CD8-positive, alpha-beta memory T cell (primary cell): ENCODE results near the gene SLC7A4. TPM values are rescaled to one million over a fixed set of nuclear protein-coding genes. Genes with fewer than 3 reads are reported as not detected.

Experiments used
- CTCF ChIA-PET: fragments of 350-600 bp; sonication (Branson Sonifier 250); formaldehyde crosslinking; loops from one replicate; lab custom pipeline; 2021; ENCODE audit warnings: antibody characterized with exemption; lab: Charles Lee
- POLR2A ChIA-PET: fragments of 350-600 bp; sonication (Branson Sonifier 250); formaldehyde crosslinking; loops from one replicate; lab custom pipeline; 2021; ENCODE audit warnings: antibody characterized with exemption; lab: Charles Lee
- DNase-seq, 5 donors: peaks; one replicate each; pipeline versions ENCODE4 v3.0.0 to v3.0.0-alpha.2; 2020 to 2022; ENCODE audit warnings: mixed read lengths in 1 of 5
- H3K27ac ChIP-seq: one replicate; pipeline ENCODE4 v1.7.0; 2013; ENCODE audit warnings: low read depth, mild to moderate bottlenecking, low read length, moderate library complexity
- H3K27me3 ChIP-seq: 2 replicates; pipeline ENCODE4 v1.7.0; 2013; ENCODE audit warnings: low read length, mild to moderate bottlenecking; ENCODE audit not compliant: insufficient read depth, poor library complexity, severe bottlenecking
- H3K36me3 ChIP-seq: 2 replicates; pipeline ENCODE4 v1.7.0; 2013; ENCODE audit warnings: mild to moderate bottlenecking, low read length, moderate library complexity; ENCODE audit not compliant: insufficient read depth
- H3K4me1 ChIP-seq: 2 replicates; pipeline ENCODE4 v1.7.0; 2013; ENCODE audit warnings: mild to moderate bottlenecking, low read length, moderate library complexity; ENCODE audit not compliant: insufficient read depth
- H3K4me3 ChIP-seq: 2 replicates; pipeline ENCODE4 v1.7.0; 2013; ENCODE audit warnings: mild to moderate bottlenecking, low read length
- H3K9me3 ChIP-seq: 2 replicates; pipeline ENCODE4 v1.7.0; 2013; ENCODE audit warnings: mild to moderate bottlenecking, low read length
- H3K27ac Mint-ChIP-seq, 8 donors: one replicate each; pipeline ENCODE4 v1.8.0; 2020 to 2021; ENCODE audit warnings: mixed read lengths in 8 of 8, mild to moderate bottlenecking in 6 of 8, inconsistent platforms in 3 of 8, moderate library complexity in 3 of 8
- H3K27me3 Mint-ChIP-seq, 2 donors: one replicate each; pipeline ENCODE4 v1.8.0; 2020 to 2021; ENCODE audit warnings: mixed read lengths in 2 of 2, mild to moderate bottlenecking in 1 of 2, moderate library complexity in 1 of 2
- H3K36me3 Mint-ChIP-seq, 3 donors: one replicate each; pipeline ENCODE4 v1.8.0; 2020 to 2021; ENCODE audit warnings: mixed read lengths in 3 of 3, inconsistent platforms in 1 of 3, mild to moderate bottlenecking in 1 of 3
- H3K4me1 Mint-ChIP-seq, 3 donors: one replicate each; pipeline ENCODE4 v1.8.0; 2020 to 2021; ENCODE audit warnings: mixed read lengths in 3 of 3, inconsistent platforms in 1 of 3, mild to moderate bottlenecking in 1 of 3
- H3K4me3 Mint-ChIP-seq, 7 donors: one replicate each; pipeline ENCODE4 v1.8.0; 2020 to 2021; ENCODE audit warnings: mixed read lengths in 7 of 7, mild to moderate bottlenecking in 6 of 7, moderate library complexity in 4 of 7, inconsistent platforms in 2 of 7
- H3K9me3 Mint-ChIP-seq, 5 donors: one replicate each; pipeline ENCODE4 v1.8.0; 2020 to 2022; ENCODE audit warnings: mixed read lengths in 5 of 5, mild to moderate bottlenecking in 3 of 5, moderate library complexity in 2 of 5, inconsistent platforms in 1 of 5
- polyA plus RNA-seq: library from polyadenylated mRNA; unstranded; fragments of 300-500 nt; fragmentation: Illumina TruSeq; gene quantifications from one replicate; pipeline ENCODE4 v1.2.3, GENCODE V29; 2021
- total RNA-seq, 2 experiments: library from RNA; stranded (reverse); gene quantifications; one replicate each; pipeline ENCODE4 v1.2.3, GENCODE V29; 2021

Gene SLC7A4
- total and polyA plus RNA-seq, 3 experiments from 2014 or later, result 0.13 to 0.82 (median 0.37) TPM

DNA sequence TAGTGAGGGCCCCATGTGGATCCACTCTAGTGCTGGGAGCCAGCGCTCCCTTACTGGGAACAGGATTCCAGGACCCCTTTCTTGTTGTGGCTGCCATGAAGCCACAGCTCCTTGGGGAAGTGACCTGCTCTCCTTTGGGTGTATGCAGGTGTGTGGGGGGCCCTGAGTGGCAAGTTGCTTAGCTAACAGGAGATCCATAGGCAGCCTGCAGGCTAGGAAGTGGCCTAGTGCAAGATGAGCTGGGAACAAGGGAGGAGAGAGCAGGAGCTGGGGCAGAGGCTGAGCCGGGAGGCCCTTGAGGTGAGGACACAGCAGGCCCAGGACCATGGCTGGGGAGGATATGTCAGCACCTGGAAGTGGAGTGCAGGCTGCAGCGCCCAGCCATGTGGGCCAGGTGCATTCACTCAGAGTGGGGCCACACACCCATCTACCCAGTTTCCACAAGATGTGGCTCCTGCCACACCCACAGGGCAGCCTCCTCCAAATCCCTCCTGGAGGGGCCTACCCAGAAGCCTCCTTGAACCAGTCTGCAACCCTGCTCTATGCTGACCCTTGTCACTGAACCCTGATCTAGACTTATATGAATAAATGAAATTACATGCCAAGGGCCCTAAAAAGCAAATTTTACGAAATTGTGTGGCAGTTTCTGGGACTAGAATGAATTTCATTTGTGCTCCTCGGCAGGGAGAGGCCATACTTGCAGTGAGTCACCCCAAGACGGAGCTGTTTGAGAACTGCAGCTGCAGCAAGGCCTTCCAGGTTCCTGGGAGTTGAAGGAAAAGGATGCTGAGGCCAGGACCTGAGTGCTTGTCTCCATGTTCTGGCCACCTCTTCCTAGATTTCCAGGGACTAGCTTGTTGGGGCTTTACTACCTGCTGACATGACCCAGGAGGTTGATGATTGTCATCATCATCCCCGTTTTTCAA, 33.7 kb downstream of the SLC7A4 start:
- Histone ChIP-seq H3K36me3 (peaks cover 22% of the 10 kb centered on the region), H3K9me3 (no peaks in the 10 kb centered on the region), H3K4me1 (peaks cover 28% of the 10 kb centered on the region), H3K27ac (no peak overlapping the region), H3K27me3 (no peaks in the 10 kb centered on the region), H3K4me3 (no peak overlapping the region)
- Mint-ChIP-seq H3K9me3 (no peaks in the 10 kb centered on the region), H3K27me3 (peaks cover 0 to 3% of the 10 kb centered on the region in 2 donors), H3K4me3 (no peak overlapping the region), H3K36me3 (peaks cover 0 to 74% (median 0%) of the 10 kb centered on the region in 3 donors), H3K27ac (peak overlapping the region in 5 of 8 donors; percentile 43 to 82 (median 65)), H3K4me1 (peaks cover 21 to 52% (median 23%) of the 10 kb centered on the region in 3 donors)
- CTCF ChIA-PET, result no interaction called here
- POLR2A ChIA-PET, result interaction anchor here (1.9 kb wide), 1 partner anchor 17 kb away, joined by 7 read pairs; the partner anchor contains the start of gene LZTR1
- DNase-seq, result no peak

DNA sequence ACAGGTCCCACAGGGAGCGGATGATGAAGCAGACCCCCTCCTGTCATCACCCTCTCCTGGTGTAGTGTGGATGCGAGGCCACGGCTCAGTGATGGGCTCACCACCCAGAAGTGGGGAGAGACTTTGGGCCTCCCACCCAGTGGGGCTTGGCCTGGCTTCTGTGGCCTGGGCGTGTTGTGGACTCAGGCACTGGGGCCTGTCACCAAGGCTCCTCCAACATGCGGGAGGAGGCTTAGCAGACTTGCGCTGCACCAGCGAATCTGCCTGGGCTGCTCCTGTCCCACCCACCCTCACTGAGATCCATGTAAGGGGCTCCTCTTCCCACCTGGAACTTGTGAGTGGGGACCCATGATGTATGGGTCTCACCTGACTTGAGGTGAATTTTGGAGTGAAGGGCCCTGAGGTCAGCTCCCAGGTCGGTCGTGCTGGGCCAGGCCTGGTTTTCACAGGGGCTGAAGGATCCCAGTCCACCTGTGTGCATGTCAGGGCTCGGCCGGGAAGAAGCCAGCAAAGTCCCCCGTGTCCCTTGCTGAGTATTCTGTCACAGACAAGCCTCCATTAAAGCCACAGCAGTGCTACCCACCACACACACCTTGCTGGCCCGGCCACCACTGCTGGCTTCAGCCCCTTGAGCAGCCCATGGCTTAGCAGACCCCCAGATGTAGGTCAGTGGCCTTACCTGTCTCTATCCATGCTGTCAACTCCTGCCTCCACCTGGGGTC, 34.7 kb downstream of the SLC7A4 start:
- Mint-ChIP-seq H3K36me3 (peaks cover 0 to 81% (median 0%) of the 10 kb centered on the region in 3 donors), H3K4me1 (peaks cover 11 to 42% (median 18%) of the 10 kb centered on the region in 3 donors), H3K27me3 (peaks cover 0 to 3% of the 10 kb centered on the region in 2 donors), H3K4me3 (peak overlapping the region in 1 of 7 donors; percentile 51), H3K27ac (peak overlapping the region in 3 of 8 donors; percentile 36 to 76 (median 70)), H3K9me3 (no peaks in the 10 kb centered on the region)
- ChIA-PET POLR2A (interaction anchor here (1.9 kb wide), 1 partner anchor 16 kb away, joined by 7 read pairs; the partner anchor contains the start of gene LZTR1), CTCF (no interaction called here)
- Histone ChIP-seq H3K27ac (no peak overlapping the region), H3K36me3 (peaks cover 22% of the 10 kb centered on the region), H3K4me1 (peaks cover 18% of the 10 kb centered on the region), H3K4me3 (no peak overlapping the region), H3K27me3 (no peaks in the 10 kb centered on the region), H3K9me3 (no peaks in the 10 kb centered on the region)
- no peak for DNase-seq

DNA sequence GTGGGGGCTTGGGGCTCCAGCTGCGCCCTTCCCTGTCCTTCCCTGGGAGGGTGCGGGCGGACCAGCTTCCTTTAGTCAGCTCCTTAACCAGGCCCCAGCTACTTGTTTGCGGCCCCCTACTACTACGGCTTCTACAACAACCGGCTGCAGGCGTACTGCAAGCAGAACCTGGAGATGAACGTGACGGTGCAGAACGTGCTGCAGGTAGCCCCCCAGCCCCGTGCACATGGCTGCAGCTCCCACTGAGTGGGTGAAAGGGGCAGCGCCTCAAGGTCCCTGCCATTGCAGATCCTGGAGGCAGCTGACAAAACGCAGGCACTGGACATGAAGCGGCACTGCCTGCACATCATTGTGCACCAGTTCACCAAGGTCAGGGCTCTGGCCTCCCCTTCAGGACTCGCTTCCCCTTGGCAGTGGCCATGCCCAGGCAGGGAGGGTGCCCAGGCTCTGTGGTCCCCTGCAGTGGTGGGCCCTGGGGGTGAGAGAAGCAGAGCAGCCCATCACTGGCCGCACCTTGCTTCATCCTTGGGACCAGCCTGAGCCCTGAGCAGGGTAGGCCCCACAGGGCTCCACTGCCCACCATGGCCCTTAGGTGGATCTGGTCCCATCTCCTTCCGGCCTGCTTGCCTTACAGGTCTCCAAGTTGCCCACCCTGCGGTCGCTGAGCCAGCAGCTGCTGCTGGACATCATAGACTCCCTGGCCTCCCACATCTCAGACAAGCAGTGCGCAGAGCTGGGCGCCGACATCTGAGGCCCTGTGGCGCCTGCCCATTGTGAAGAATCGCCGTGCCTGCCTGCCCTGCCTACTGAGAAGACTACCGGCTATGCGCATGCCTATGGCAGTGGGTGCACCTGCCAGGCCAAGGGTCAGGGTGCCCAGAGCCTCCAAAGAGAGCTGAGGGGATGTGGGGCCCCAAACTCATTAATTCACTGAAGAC, 35.5 kb downstream of the SLC7A4 start:
- Mint-ChIP-seq H3K9me3 (no peaks in the 10 kb centered on the region), H3K4me3 (peak overlapping the region in 1 of 7 donors; percentile 51), H3K36me3 (peaks cover 0 to 83% (median 0%) of the 10 kb centered on the region in 3 donors), H3K27me3 (peaks cover 0 to 3% of the 10 kb centered on the region in 2 donors), H3K27ac (peak overlapping the region in 3 of 8 donors; percentile 36 to 76 (median 70)), H3K4me1 (peaks cover 9 to 34% (median 14%) of the 10 kb centered on the region in 3 donors)
- POLR2A ChIA-PET, result no interaction called here
- Histone ChIP-seq H3K4me3 (no peak overlapping the region), H3K36me3 (peaks cover 22% of the 10 kb centered on the region), H3K27me3 (no peaks in the 10 kb centered on the region), H3K9me3 (no peaks in the 10 kb centered on the region), H3K27ac (no peak overlapping the region), H3K4me1 (peaks cover 18% of the 10 kb centered on the region)
- no peak for DNase-seq
- CTCF ChIA-PET, result interaction anchor here (0.9 kb wide), 1 partner anchor 15 kb away, joined by 3 read pairs; the partner anchor contains the start of gene LZTR1

DNA sequence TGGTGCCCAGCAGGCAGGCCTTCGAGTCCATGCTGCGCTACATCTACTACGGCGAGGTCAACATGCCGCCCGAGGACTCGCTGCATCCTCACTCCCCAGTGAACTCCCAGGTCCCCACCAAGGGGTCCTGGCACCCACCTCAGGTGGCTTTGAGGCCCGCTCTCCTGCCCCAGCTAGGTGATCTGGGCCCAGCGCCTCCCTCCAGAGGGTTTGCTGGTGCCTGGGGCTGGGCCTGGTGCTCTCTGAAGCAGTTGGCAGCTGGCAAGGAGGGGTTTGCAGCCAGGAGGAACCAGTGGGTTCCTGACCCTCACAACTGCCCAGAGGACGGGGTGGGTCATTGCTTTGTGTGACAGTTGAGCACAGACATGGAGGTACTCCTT, 36.3 kb downstream of the SLC7A4 start:
- Histone ChIP-seq H3K4me1 (peaks cover 15% of the 10 kb centered on the region), H3K27ac (no peak overlapping the region), H3K36me3 (peaks cover 22% of the 10 kb centered on the region), H3K27me3 (no peaks in the 10 kb centered on the region), H3K9me3 (no peaks in the 10 kb centered on the region), H3K4me3 (no peak overlapping the region)
- POLR2A ChIA-PET, result no interaction called here
- Mint-ChIP-seq H3K4me1 (peaks cover 2 to 26% (median 8%) of the 10 kb centered on the region in 3 donors), H3K9me3 (no peaks in the 10 kb centered on the region), H3K36me3 (peaks cover 0 to 81% (median 0%) of the 10 kb centered on the region in 3 donors), H3K27ac (peak overlapping the region in 1 of 8 donors; percentile 30), H3K27me3 (no peaks in the 10 kb centered on the region), H3K4me3 (no peak overlapping the region)
- CTCF ChIA-PET, result no interaction called here
- no peak for DNase-seq

DNA sequence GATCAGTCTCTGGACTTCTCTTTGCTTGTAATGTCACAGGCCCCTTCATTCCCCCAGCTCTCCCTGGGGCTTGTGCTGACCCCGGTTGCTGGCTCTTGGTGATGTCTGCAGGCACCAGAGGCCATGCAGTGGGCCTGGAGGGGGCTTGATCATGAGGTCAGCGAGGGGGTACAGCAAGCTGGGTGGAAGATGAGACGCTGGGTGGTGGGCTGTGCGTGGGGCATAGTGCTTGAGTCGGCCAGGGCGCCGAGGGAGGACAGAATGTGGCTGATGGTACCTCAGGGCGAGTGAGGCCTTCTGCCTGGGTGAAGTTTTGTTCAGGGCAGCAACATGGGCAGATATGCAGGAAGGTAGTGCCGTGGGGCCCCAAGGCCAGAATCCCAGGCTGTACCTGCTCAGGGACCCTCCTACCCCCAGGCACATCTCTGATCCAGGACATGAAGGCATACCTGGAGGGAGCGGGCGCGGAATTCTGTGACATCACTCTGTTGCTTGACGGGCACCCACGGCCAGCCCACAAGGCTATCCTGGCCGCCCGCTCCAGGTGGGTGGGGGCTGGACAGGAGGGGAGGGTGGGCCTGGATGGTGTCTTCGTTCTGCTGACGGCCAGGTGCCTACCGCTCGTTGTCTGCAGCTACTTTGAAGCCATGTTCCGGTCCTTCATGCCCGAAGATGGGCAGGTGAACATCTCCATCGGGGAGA, 36.9 kb downstream of the SLC7A4 start:
- no peaks in the 10 kb centered on the region for H3K9me3 Mint-ChIP-seq
- Histone ChIP-seq H3K27me3 (no peaks in the 10 kb centered on the region), H3K4me1 (peaks cover 10% of the 10 kb centered on the region), H3K36me3 (peaks cover 19% of the 10 kb centered on the region), H3K4me3 (no peak overlapping the region), H3K27ac (no peak overlapping the region), H3K9me3 (no peaks in the 10 kb centered on the region)
- H3K36me3 Mint-ChIP-seq, result peaks cover 0 to 81% (median 0%) of the 10 kb centered on the region in 3 donors
- CTCF ChIA-PET, result no interaction called here
- peak overlapping the region in 2 of 8 donors; percentile 22 to 76 for H3K27ac Mint-ChIP-seq
- H3K27me3 Mint-ChIP-seq, result no peaks in the 10 kb centered on the region
- DNase-seq, result no peak
- H3K4me3 Mint-ChIP-seq, result no peak overlapping the region
- POLR2A ChIA-PET, result no interaction called here
- H3K4me1 Mint-ChIP-seq, result peaks cover 0 to 21% (median 4%) of the 10 kb centered on the region in 3 donors

DNA sequence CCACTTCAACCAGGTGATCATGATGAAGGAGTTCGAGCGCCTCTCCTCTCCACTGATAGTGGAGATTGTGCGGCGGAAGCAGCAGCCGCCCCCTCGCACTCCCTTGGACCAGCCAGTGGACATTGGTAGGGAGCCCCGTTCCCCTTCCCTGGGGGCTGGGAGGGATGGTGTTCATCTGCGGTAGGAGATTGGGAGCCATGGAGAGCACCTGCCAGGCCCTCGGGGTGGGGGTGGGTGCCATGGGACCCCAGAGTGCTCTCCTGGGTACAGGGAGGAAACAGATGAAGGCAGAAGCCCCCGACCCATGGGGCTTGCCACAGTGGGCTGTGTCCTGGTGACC, 37.5 kb downstream of the SLC7A4 start:
- Mint-ChIP-seq H3K36me3 (peaks cover 0 to 78% (median 0%) of the 10 kb centered on the region in 3 donors), H3K4me1 (peaks cover 0 to 15% (median 2%) of the 10 kb centered on the region in 3 donors), H3K27ac (peak overlapping the region in 1 of 8 donors; percentile 63), H3K27me3 (no peaks in the 10 kb centered on the region), H3K4me3 (no peak overlapping the region), H3K9me3 (no peaks in the 10 kb centered on the region)
- ChIA-PET CTCF (no interaction called here), POLR2A (no interaction called here)
- Histone ChIP-seq H3K27me3 (no peaks in the 10 kb centered on the region), H3K4me1 (peaks cover 4% of the 10 kb centered on the region), H3K9me3 (no peaks in the 10 kb centered on the region), H3K4me3 (no peak overlapping the region), H3K27ac (no peak overlapping the region), H3K36me3 (peaks cover 13% of the 10 kb centered on the region)
- no peak for DNase-seq
